GM18502 (cell line): Measurements from ENCODE around the gene CAMK4.
A peak's percentile ranks its signal among the peaks of the same experiment; 100 is the strongest.

Experiments
- ATAC-seq: cut with Tn5 transposase; IDR thresholded peaks from one replicate; pipeline ENCODE4 v1.9.1; 2021; ENCODE audit warnings: mild to moderate bottlenecking; ENCODE audit not compliant: unreplicated experiment, poor library complexity

Gene CAMK4

GRCh38 chr5:111463311-111463710 lies 239.1 kb downstream of the CAMK4 start:
- ATAC-seq: no peak

- no peak for ATAC-seq
Observed at GRCh38 chr5:111469293-111469896, 245.2 kb downstream of the CAMK4 start.

- no peak for ATAC-seq
Observed at GRCh38 chr5:111469903-111470302, 245.7 kb downstream of the CAMK4 start.

GRCh38 chr5:111472096-111472495 lies 247.9 kb downstream of the CAMK4 start:
- peak; percentile 9 for ATAC-seq

GRCh38 chr5:111472579-111472978 lies 248.4 kb downstream of the CAMK4 start:
- peak; percentile 84 for ATAC-seq

- no peak for ATAC-seq
Observed at GRCh38 chr5:111478266-111478665, 254.1 kb downstream of the CAMK4 start.

- no peak for ATAC-seq
Observed at GRCh38 chr5:111478898-111479297, 254.7 kb downstream of the CAMK4 start.

GRCh38 chr5:111480346-111480745 lies 256.2 kb downstream of the CAMK4 start:
- no peak for ATAC-seq

GRCh38 chr5:111486055-111486454 lies 261.9 kb downstream of the CAMK4 start:
- no peak for ATAC-seq

- no peak for ATAC-seq
Observed at GRCh38 chr5:111486926-111487325, 262.7 kb downstream of the CAMK4 start.

- ATAC-seq: no peak
Observed at GRCh38 chr5:111488353-111488752, 264.2 kb downstream of the CAMK4 start.

GRCh38 chr5:111493031-111493430 lies 268.8 kb downstream of the CAMK4 start:
- no peak for ATAC-seq

GRCh38 chr5:111494355-111494999 lies 270.3 kb downstream of the CAMK4 start:
- ATAC-seq: no peak

GRCh38 chr5:111495159-111495558 lies 271.0 kb downstream of the CAMK4 start:
- ATAC-seq: no peak

GRCh38 chr5:111498346-111498745 lies 274.2 kb downstream of the CAMK4 start:
- ATAC-seq: no peak

GRCh38 chr5:111502956-111503355 lies 278.8 kb downstream of the CAMK4 start:
- ATAC-seq: no peak

- no peak for ATAC-seq
Observed at GRCh38 chr5:111505096-111505495, 280.9 kb downstream of the CAMK4 start.

GRCh38 chr5:111507276-111507675 lies 283.1 kb downstream of the CAMK4 start:
- ATAC-seq: no peak

GRCh38 chr5:111509119-111509518 lies 284.9 kb downstream of the CAMK4 start:
- no peak for ATAC-seq

- ATAC-seq: no peak
Observed at GRCh38 chr5:111511174-111511830, 287.1 kb downstream of the CAMK4 start.

- peak; percentile 9 for ATAC-seq
Observed at GRCh38 chr5:111511831-111512374, 287.7 kb downstream of the CAMK4 start.
